Progenitor cell of endocrine pancreas (in vitro differentiated cells): ENCODE data around the gene TMEM260. TPM values are rescaled to one million over a fixed set of nuclear protein-coding genes. Genes with fewer than 3 reads are reported as not detected.

Experiments
- DNase-seq: peaks from one replicate; pipeline ENCODE4 v3.0.0; 2021; ENCODE audit warnings: low spot score; ENCODE audit not compliant: unreplicated experiment
- H3K27ac Mint-ChIP-seq: 2 replicates; pipeline ENCODE4 v1.8.0; 2021; ENCODE audit warnings: mild to moderate bottlenecking, moderate library complexity, mixed read lengths
- H3K27me3 Mint-ChIP-seq: 2 replicates; pipeline ENCODE4 v1.8.0; 2021; ENCODE audit warnings: mixed read lengths
- H3K36me3 Mint-ChIP-seq: 2 replicates; pipeline ENCODE4 v1.8.0; 2022; ENCODE audit warnings: mixed read lengths; ENCODE audit not compliant: insufficient read depth
- H3K4me1 Mint-ChIP-seq: 2 replicates; pipeline ENCODE4 v1.8.0; 2021; ENCODE audit warnings: low read depth, mixed read lengths
- H3K4me3 Mint-ChIP-seq: 2 replicates; pipeline ENCODE4 v1.8.0; 2021; ENCODE audit warnings: low read depth, mild to moderate bottlenecking, moderate library complexity, mixed read lengths
- H3K9me3 Mint-ChIP-seq: 2 replicates; pipeline ENCODE4 v1.8.0; 2021; ENCODE audit warnings: low read depth, mixed read lengths
- CTCF ChIP-seq: fragments of 200-600 bp; sonication (generic); IDR thresholded peaks from one replicate; pipeline ENCODE4 v1.5.0; 2021; ENCODE audit warnings: antibody characterized with exemption, mild to moderate bottlenecking; ENCODE audit not compliant: unreplicated experiment
- total RNA-seq: library from RNA; stranded (reverse); gene quantifications from 2 replicates; pipeline ENCODE4 v1.2.1, GENCODE V29; 2021

TMEM260 gene
- total RNA-seq, 1 donor from 2014 or later: 44.2 TPM

GRCh38 chr14:56630707-56631106, 51.1 kb downstream of the TMEM260 start:
- Mint-ChIP-seq H3K27me3 (no peaks in the 10 kb centered on the region), H3K9me3 (peaks cover 17% of the 10 kb centered on the region), H3K36me3 (peaks cover 54% of the 10 kb centered on the region), H3K27ac (no peak overlapping the region), H3K4me3 (no peak overlapping the region), H3K4me1 (no peaks in the 10 kb centered on the region)
- no peak for DNase-seq
- no peak for TF ChIP-seq CTCF

GRCh38 chr14:56632195-56632594, 52.6 kb downstream of the TMEM260 start:
- peaks cover 63% of the 10 kb centered on the region for H3K36me3 Mint-ChIP-seq
- peaks cover 17% of the 10 kb centered on the region for H3K9me3 Mint-ChIP-seq
- no peak for DNase-seq
- no peak overlapping the region for H3K27ac Mint-ChIP-seq
- H3K27me3 Mint-ChIP-seq: no peaks in the 10 kb centered on the region
- no peaks in the 10 kb centered on the region for H3K4me1 Mint-ChIP-seq
- TF ChIP-seq CTCF: no peak
- H3K4me3 Mint-ChIP-seq: no peak overlapping the region

GRCh38 chr14:56633544-56633943, 53.9 kb downstream of the TMEM260 start:
- peaks cover 20% of the 10 kb centered on the region for H3K9me3 Mint-ChIP-seq
- TF ChIP-seq CTCF: no peak
- H3K4me1 Mint-ChIP-seq: no peaks in the 10 kb centered on the region
- peaks cover 63% of the 10 kb centered on the region for H3K36me3 Mint-ChIP-seq
- no peak for DNase-seq
- no peak overlapping the region for H3K4me3 Mint-ChIP-seq
- no peak overlapping the region for H3K27ac Mint-ChIP-seq
- H3K27me3 Mint-ChIP-seq: no peaks in the 10 kb centered on the region

GRCh38 chr14:56635041-56635440, 55.4 kb downstream of the TMEM260 start:
- H3K4me1 Mint-ChIP-seq: no peaks in the 10 kb centered on the region

GRCh38 chr14:56647493-56647892, 67.9 kb downstream of the TMEM260 start:
- no peak for DNase-seq
- no peak for TF ChIP-seq CTCF
- Mint-ChIP-seq H3K27me3 (no peaks in the 10 kb centered on the region), H3K36me3 (peaks cover 11% of the 10 kb centered on the region), H3K9me3 (no peaks in the 10 kb centered on the region), H3K4me3 (no peak overlapping the region), H3K27ac (no peak overlapping the region), H3K4me1 (no peaks in the 10 kb centered on the region)

More at GRCh38 chr14:56635041-56635440, 55.4 kb downstream of the TMEM260 start:
- Mint-ChIP-seq H3K4me3 (no peak overlapping the region), H3K9me3 (peaks cover 22% of the 10 kb centered on the region), H3K27me3 (no peaks in the 10 kb centered on the region), H3K27ac (no peak overlapping the region), H3K36me3 (peaks cover 71% of the 10 kb centered on the region)
- TF ChIP-seq CTCF: no peak
- DNase-seq: no peak
